Esophagus squamous epithelium (tissue), 5 donors: ENCODE results near the gene NUTF2. TPM values are rescaled to one million over a fixed set of nuclear protein-coding genes. Genes with fewer than 3 reads are reported as not detected.
"Not testable (repeated sequence)": the region's sequence is repeated elsewhere in the genome, so short reads cannot be mapped to it uniquely, and the experiment has no call there.

Experiments used
- DNase-seq: peaks from one replicate; lab custom pipeline; 2025; lab: John Stamatoyannopoulos, UW
- H3K27ac ChIP-seq, 4 donors: fragments of 200-600 bp; sonication (generic); one replicate each; pipeline ENCODE4 v1.5.1; 2016 to 2019; ENCODE audit warnings: mild to moderate bottlenecking in 1 of 4
- H3K27me3 ChIP-seq, 4 donors: fragments of 200-600 bp; sonication (generic); 1 replicate in 3 of 4; 2 replicates in 1 of 4; pipeline versions ENCODE4 v1.5.1 to v1.6.0; 2017 to 2021; ENCODE audit warnings: antibody characterized with exemption in 1 of 4
- H3K36me3 ChIP-seq, 3 donors: fragments of 200-600 bp; sonication (generic); one replicate each; pipeline ENCODE4 v1.5.1; 2016 to 2019
- H3K4me1 ChIP-seq, 3 donors: fragments of 200-600 bp; sonication (generic); one replicate each; pipeline ENCODE4 v1.5.1; 2017 to 2019
- H3K4me3 ChIP-seq, 4 donors: fragments of 200-600 bp; sonication (generic); 1 replicate in 3 of 4; 2 replicates in 1 of 4; pipeline ENCODE4 v1.5.1; 2016 to 2019; ENCODE audit warnings: mild to moderate bottlenecking in 2 of 4, moderate library complexity in 1 of 4
- H3K9me3 ChIP-seq, 3 donors: fragments of 200-600 bp; sonication (generic); one replicate each; pipeline ENCODE4 v1.5.1; 2016 to 2019
- CTCF ChIP-seq, 6 experiments: fragments of 450-650 bp in 4 of 6; fragments of 200-600 bp in 2 of 6; sonication (generic) in 2 of 6; IDR thresholded peaks; one replicate each; pipeline ENCODE4 v1.5.1; 2016 to 2019; ENCODE audit warnings: antibody characterized with exemption in 6 of 6, mild to moderate bottlenecking in 4 of 6, moderate library complexity in 4 of 6
- POLR2A ChIP-seq, 4 donors: fragments of 450-650 bp; IDR thresholded peaks; one replicate each; pipeline ENCODE4 v1.6.1; 2017; ENCODE audit warnings: antibody characterized with exemption in 4 of 4, mild to moderate bottlenecking in 4 of 4, moderate library complexity in 3 of 4
- WGBS, 2 donors: methylation state at CpG; one replicate each; pipeline ENCODE4 v1.1.5; 2018; 5-methylcytosine and 5-hydroxymethylcytosine counted together
- intact Hi-C: fragments of 100-400 bp; cut with DNase I; formaldehyde crosslinking; loops from one replicate; pipeline ENCODE4 v1.15.0; 2022
- total RNA-seq, 4 donors: library from RNA; depleted of rRNA; stranded (reverse); fragments of >200 nt; gene quantifications; one replicate each; pipeline ENCODE4 v1.1.0, GENCODE V29; 2016
- donor health status: DM: yes; HTN: yes; CAD: no.

NUTF2 gene
- total RNA-seq, 4 donors from 2014 or later: 41.4 to 85.1 (median 63.7) TPM

- WGBS, 2 donors: 90 to 95% methylated on average over 2 to 29 of the region's 36 CpGs
- no peak for DNase-seq
- H3K27me3 ChIP-seq: no peaks in the 10 kb centered on the region
Observed at GRCh38 chr16:67909056-67909742, 62.5 kb downstream of the NUTF2 start.

GRCh38 chr16:67910158-67910557, 63.4 kb downstream of the NUTF2 start:
- WGBS, 2 donors: 38% methylated on average over 1 of the region's 2 CpGs
- Histone ChIP-seq H3K36me3 (peaks cover 0 to 80% (median 21%) of the 10 kb centered on the region in 3 donors), H3K4me1 (peaks cover 0 to 13% (median 0%) of the 10 kb centered on the region in 3 donors), H3K27ac (no peak overlapping the region), H3K4me3 (no peak overlapping the region), H3K27me3 (no peaks in the 10 kb centered on the region), H3K9me3 (no peaks in the 10 kb centered on the region)
- intact Hi-C loops: no loop called here
- TF ChIP-seq POLR2A (IDR thresholded peaks at IDR 0.05): no peak
- no peak for TF ChIP-seq CTCF (IDR thresholded peaks at IDR 0.05)
- no peak for DNase-seq

More at GRCh38 chr16:67909056-67909742, 62.5 kb downstream of the NUTF2 start:
- intact Hi-C loops: no loop called here
- Histone ChIP-seq H3K36me3 (peaks cover 0 to 72% (median 21%) of the 10 kb centered on the region in 3 donors), H3K9me3 (no peaks in the 10 kb centered on the region), H3K27ac (no peak overlapping the region), H3K4me1 (peaks cover 0 to 13% (median 0%) of the 10 kb centered on the region in 3 donors), H3K4me3 (no peak overlapping the region)
- TF ChIP-seq POLR2A (IDR thresholded peaks at IDR 0.05): no peak

GRCh38 chr16:67914758-67915495, 68.2 kb downstream of the NUTF2 start:
- 66 to 77% methylated on average over 6 of the region's 7 CpGs for WGBS, 2 donors
- no peak overlapping the region for H3K27ac ChIP-seq
- H3K4me3 ChIP-seq: no peak overlapping the region
- H3K36me3 ChIP-seq: peaks cover 0 to 98% (median 7%) of the 10 kb centered on the region in 3 donors
- intact Hi-C loops: no loop called here
- peaks cover 5 to 52% (median 6%) of the 10 kb centered on the region in 3 donors for H3K4me1 ChIP-seq
- no peaks in the 10 kb centered on the region for H3K9me3 ChIP-seq
- no peak for DNase-seq
- no peaks in the 10 kb centered on the region for H3K27me3 ChIP-seq
- no peak for TF ChIP-seq POLR2A (IDR thresholded peaks at IDR 0.05)
- no peak for TF ChIP-seq CTCF (IDR thresholded peaks at IDR 0.05)

GRCh38 chr16:67915496-67915769, 68.7 kb downstream of the NUTF2 start:
- H3K9me3 ChIP-seq, H3K27ac ChIP-seq, intact Hi-C loops, H3K4me3 ChIP-seq, H3K27me3 ChIP-seq, DNase-seq: not testable (repeated sequence)
- WGBS, 2 donors: 100% methylated on average over 1 of the region's 2 CpGs; no CpG with 5 or more reads in 1 of the 2 donors
- peaks cover 0 to 94% (median 7%) of the 10 kb centered on the region in 3 donors for H3K36me3 ChIP-seq
- peaks cover 5 to 53% (median 6%) of the 10 kb centered on the region in 3 donors for H3K4me1 ChIP-seq

GRCh38 chr16:67915831-67916723, 69.3 kb downstream of the NUTF2 start:
- intact Hi-C loops: no loop called here
- H3K27me3 ChIP-seq: no peaks in the 10 kb centered on the region
- peaks cover 5 to 50% (median 6%) of the 10 kb centered on the region in 3 donors for H3K4me1 ChIP-seq
- no peaks in the 10 kb centered on the region for H3K9me3 ChIP-seq
- WGBS, 2 donors: 81 to 86% methylated on average over 6 to 7 of the region's 7 CpGs
- no peak for DNase-seq
- TF ChIP-seq CTCF (IDR thresholded peaks at IDR 0.05) (no peak), POLR2A (IDR thresholded peaks at IDR 0.05) (no peak)
- H3K36me3 ChIP-seq: peaks cover 0 to 88% (median 3%) of the 10 kb centered on the region in 3 donors
- H3K4me3 ChIP-seq: no peak overlapping the region
- H3K27ac ChIP-seq: peak overlapping the region in 1 of 4 donors; percentile 13
